GM12878 (cell line): ENCODE data around the gene DMRT2.

Experiments used
- BHLHE40 ChIP-seq, 2 experiments: fragments of 450-650 bp in 1 of 2; IDR thresholded peaks; 2 replicates each; pipeline ENCODE4 v1.6.1; 2011 to 2017; ENCODE audit warnings: low read depth in 2 of 2, borderline replicate concordance in 1 of 2, improper control_type of control experiment in 1 of 2, low read length in 1 of 2, mild to moderate bottlenecking in 1 of 2
- CBX5 ChIP-seq: sonication (generic); IDR thresholded peaks from 2 replicates; pipeline ENCODE4 v1.6.1; 2016; ENCODE audit warnings: low read depth, moderate library complexity, mild to moderate bottlenecking, inconsistent platforms
- CEBPB ChIP-seq, 2 experiments: fragments of 150-350 bp in 1 of 2; IDR thresholded peaks; 2 replicates each; pipeline ENCODE4 v1.6.1; 2012 to 2014; ENCODE audit warnings: low read depth in 2 of 2, low read length in 2 of 2, borderline replicate concordance in 1 of 2, inconsistent platforms in 1 of 2
- CTCF ChIP-seq, 3 experiments: IDR thresholded peaks in 2 of 3; conservative IDR thresholded peaks in 1 of 3; 2 replicates each; pipeline ENCODE4 v1.5.1; 2011; ENCODE audit warnings: low read depth in 3 of 3, low read length in 3 of 3, mild to moderate bottlenecking in 3 of 3, control low read depth in 2 of 3, moderate library complexity in 2 of 3, inconsistent platforms in 1 of 3, mixed read lengths in 1 of 3; ENCODE audit not compliant: control insufficient read depth in 2 of 3, insufficient read depth in 1 of 3; ENCODE audit errors: extremely low read depth in 1 of 3
- HDAC2 ChIP-seq: fragments of 200-600 bp; sonication (generic); IDR thresholded peaks from 2 replicates; pipeline ENCODE4 v1.6.1; 2017
- MAX ChIP-seq: IDR thresholded peaks from 2 replicates; pipeline ENCODE4 v1.6.1; 2012; ENCODE audit warnings: low read depth, low read length, improper control_type of control experiment
- REST ChIP-seq: IDR thresholded peaks from 2 replicates; pipeline ENCODE4 v1.6.1; 2012; ENCODE audit warnings: mild to moderate bottlenecking, low read depth, low read length
- ZSCAN29 ChIP-seq: fragments of 450-650 bp; IDR thresholded peaks from 2 replicates; pipeline ENCODE4 v1.6.1; 2017; ENCODE audit warnings: mild to moderate bottlenecking, moderate library complexity

GRCh38 chr9:1001838-1002237 lies 48.3 kb upstream of the DMRT2 start:
- TF ChIP-seq BHLHE40 (IDR thresholded peaks at IDR 0.05; ENCODE audit: borderline replicate concordance in 1 of 2, low read depth in 2 of 2, low read length in 1 of 2) (no peak), REST (no peak), HDAC2 (no peak), CBX5 (no peak), CEBPB (IDR thresholded peaks at IDR 0.05; ENCODE audit: borderline replicate concordance in 1 of 2, low read depth in 2 of 2, low read length in 2 of 2) (no peak), CTCF (IDR thresholded peaks at IDR 0.05 in 2 of 3, conservative IDR thresholded peaks at IDR 0.05 in 1 of 3; ENCODE audit: control insufficient read depth in 2 of 3, extremely low read depth in 1 of 3, insufficient read depth in 1 of 3, low read depth in 3 of 3, low read length in 3 of 3) (no peak), ZSCAN29 (no peak), MAX (no peak)
